K562 (cell line): ENCODE results near the gene RBMS3. TPM values are rescaled to one million over a fixed set of nuclear protein-coding genes. Genes with fewer than 3 reads are reported as not detected.

Experiments used
- ATAC-seq: fragments of 200-7000 bp; cut with Tn5 transposase; 3 replicates; pipeline ENCODE4 v1.9.1; 2020; ENCODE audit warnings: moderate library complexity
- BruUV-seq: library from RNA; stranded (reverse); fragments of 400-500 nt; replicated peaks from 2 replicates; lab custom pipeline; 2021; lab: Mats Ljungman, UMichigan
- CTCF ChIA-PET: fragments of 300-600 bp; formaldehyde crosslinking; extraction: SDS; loops from one replicate; lab custom pipeline; 2021; ENCODE audit warnings: low intra/inter-chr PET ratio; lab: Yijun Ruan, JAX
- POLR2A ChIA-PET: fragments of 300-600, 350-650 bp; sonication (Branson Sonifier 250); formaldehyde crosslinking; extraction: SDS; loops from one replicate; lab custom pipeline; 2021; ENCODE audit warnings: antibody characterized with exemption, inconsistent platforms; lab: Yijun Ruan, JAX
- DNase-seq, 4 experiments: peaks; one replicate each; pipeline versions ENCODE4 v3.0.0 to v3.0.0-alpha.2; 2011 to 2018; ENCODE audit warnings: low spot score in 3 of 4, mixed read lengths in 3 of 4; ENCODE audit errors: extremely low read depth in 1 of 4
- FAIRE-seq: peaks from 2 replicates; lab custom pipeline; 2011; peaks lifted over from hg19 to GRCh38; lab: Jason Lieb, UNC
- H2AFZ ChIP-seq: 2 replicates; pipeline ENCODE4 v1.6.0; 2011; ENCODE audit warnings: low read depth, low read length, control low read depth, inconsistent platforms
- H3K27ac ChIP-seq: fragments of 200-600 bp; 3 replicates; pipeline ENCODE4 v1.8.0; 2011; ENCODE audit warnings: low read depth, mild to moderate bottlenecking, control low read depth, inconsistent platforms, low read length, moderate library complexity, mixed read lengths; ENCODE audit errors: extremely low read depth
- H3K27me3 ChIP-seq, 2 experiments: fragments of 300-600 bp in 1 of 2; 2 replicates in 1 of 2; 3 replicates in 1 of 2; pipeline versions ENCODE4 v1.6.0 to v1.8.0; 2011; ENCODE audit warnings: inconsistent platforms in 2 of 2, low read length in 2 of 2, mild to moderate bottlenecking in 1 of 2, mixed read lengths in 1 of 2, moderate library complexity in 1 of 2; ENCODE audit not compliant: control insufficient read depth in 2 of 2, insufficient read depth in 2 of 2
- H3K36me3 ChIP-seq: fragments of 300-600 bp; 3 replicates; pipeline ENCODE4 v1.8.0; 2011; ENCODE audit warnings: mild to moderate bottlenecking, low read length, inconsistent platforms; ENCODE audit not compliant: control insufficient read depth, insufficient read depth
- H3K4me1 ChIP-seq, 2 experiments: fragments of 200-600 bp in 1 of 2; replicated peaks in 1 of 2; 2 replicates in 1 of 2; 3 replicates in 1 of 2; pipeline versions ENCODE4 v1.5.1 to v1.8.0; 2011; ENCODE audit warnings: inconsistent platforms in 2 of 2, low read length in 2 of 2, mild to moderate bottlenecking in 1 of 2, mixed read lengths in 1 of 2, moderate library complexity in 1 of 2; ENCODE audit not compliant: control insufficient read depth in 2 of 2, insufficient read depth in 2 of 2
- H3K4me2 ChIP-seq: 2 replicates; pipeline ENCODE4 v1.6.1; 2011; ENCODE audit warnings: low read length, control low read depth, inconsistent platforms, mixed read lengths; ENCODE audit not compliant: insufficient read depth
- H3K4me3 ChIP-seq: fragments of 200-600 bp; sonication (generic), shearing (Covaris generic); 2 replicates; pipeline ENCODE4 v1.5.1; 2016; ENCODE audit warnings: control low read depth, inconsistent platforms
- H3K79me2 ChIP-seq: fragments of 200-600 bp; 3 replicates; pipeline ENCODE4 v1.8.0; 2011; ENCODE audit warnings: low read length, inconsistent platforms; ENCODE audit not compliant: control insufficient read depth, insufficient read depth
- H3K9ac ChIP-seq, 2 experiments: 2 replicates each; pipeline versions ENCODE4 v1.6.0 to v1.6.1; 2011; ENCODE audit warnings: low read depth in 2 of 2, low read length in 2 of 2, control low read depth in 1 of 2, inconsistent platforms in 1 of 2, mild to moderate bottlenecking in 1 of 2, mixed read lengths in 1 of 2; ENCODE audit not compliant: insufficient read depth in 1 of 2
- H3K9me1 ChIP-seq: one replicate; pipeline ENCODE4 v1.6.0; 2011; ENCODE audit warnings: inconsistent platforms, mild to moderate bottlenecking, low read length, moderate library complexity; ENCODE audit not compliant: control insufficient read depth, insufficient read depth
- H3K9me3 ChIP-seq: replicated peaks from 2 replicates; pipeline ENCODE4 v1.5.1; 2011; ENCODE audit warnings: low read depth, low read length, inconsistent platforms; ENCODE audit not compliant: control insufficient read depth, insufficient read depth
- H4K20me1 ChIP-seq: replicated peaks from 2 replicates; pipeline ENCODE4 v1.6.1; 2011; ENCODE audit warnings: low read length, inconsistent platforms, mixed read lengths; ENCODE audit not compliant: control insufficient read depth, insufficient read depth
- DEAF1 ChIP-seq: fragments of 450-650 bp; formaldehyde crosslinking; IDR thresholded peaks from 2 replicates; pipeline ENCODE4 v1.4.0; 2020; ENCODE audit warnings: mild to moderate bottlenecking, moderate library complexity
- KAT8 ChIP-seq: fragments of 450-650 bp; IDR thresholded peaks from 2 replicates; pipeline ENCODE4 v1.6.1; 2016; ENCODE audit warnings: low read depth, mild to moderate bottlenecking
- NEUROD1 ChIP-seq: fragments of 150-350 bp; IDR thresholded peaks from 2 replicates; pipeline ENCODE4 v1.6.1; 2014; ENCODE audit warnings: borderline replicate concordance, low read length, low read depth; ENCODE audit not compliant: partially characterized antibody
- NUFIP1 ChIP-seq: fragments of 450-650 bp; IDR thresholded peaks from 2 replicates; pipeline ENCODE4 v1.6.1; 2018; ENCODE audit not compliant: partially characterized antibody
- PCBP2 ChIP-seq: fragments of 200-400 bp; formaldehyde crosslinking; IDR thresholded peaks from 2 replicates; pipeline ENCODE4 v1.6.1; 2018; ENCODE audit warnings: low read length, low read depth, mild to moderate bottlenecking, moderate library complexity; ENCODE audit not compliant: poor library complexity, severe bottlenecking
- RBM17 ChIP-seq: fragments of 200-400 bp; formaldehyde crosslinking; IDR thresholded peaks from 2 replicates; pipeline ENCODE4 v1.6.1; 2017; ENCODE audit warnings: low read depth, mild to moderate bottlenecking, low read length, borderline replicate concordance
- RBM22 ChIP-seq: fragments of 200-400 bp; formaldehyde crosslinking; IDR thresholded peaks from 2 replicates; pipeline ENCODE4 v1.6.1; 2018; ENCODE audit warnings: low read length, low read depth; ENCODE audit not compliant: poor library complexity, severe bottlenecking
- SMAD2 ChIP-seq: fragments of 150-350 bp; IDR thresholded peaks from 2 replicates; pipeline ENCODE4 v1.6.1; 2014; ENCODE audit warnings: low read depth, mild to moderate bottlenecking, low read length
- WGBS: fragments of 100-300 bp; shearing (Covaris generic); methylation state at CpG from one replicate; pipeline ENCODE4 v1.1.6; 2016; ENCODE audit warnings: low coverage, mixed read lengths; ENCODE audit not compliant: insufficient coverage; ENCODE audit errors: missing lambda C conversion rate; 5-methylcytosine and 5-hydroxymethylcytosine counted together
- in situ Hi-C: fragments of 300-500 bp; cut with MboI; formaldehyde crosslinking; loops from 4 replicates; pipeline ENCODE4 v1.15.0; 2018; ENCODE audit warnings: inconsistent platforms, mixed read lengths
- intact Hi-C: fragments of 100-400 bp; cut with micrococcal nuclease; formaldehyde crosslinking; loops from 2 replicates; pipeline ENCODE4 v1.14.2; 2022
- polyA plus RNA-seq, 8 experiments: library from polyadenylated mRNA; depleted of rRNA in 4 of 8; stranded (reverse) in 5 of 8; unstranded in 3 of 8; fragments of >200 nt; fragmentation: Nextera tagmentation in 2 of 8; fragmentation: Illumina TruSeq in 1 of 8; extraction: Ambion mirVana in 2 of 8; extraction: Trizol in 1 of 8; gene quantifications; 2 replicates each; pipeline versions ENCODE4 v1.2.1 to v1.2.3, GENCODE V29; 2011 to 2014; ENCODE audit warnings: inconsistent platforms in 1 of 8, missing spikeins in 1 of 8
- total RNA-seq, 7 experiments: library from RNA; depleted of rRNA in 6 of 7; stranded (reverse); fragments of >200 nt in 6 of 7; fragmentation: Illumina TruSeq in 2 of 7; extraction: Trizol in 2 of 7; gene quantifications; 2 replicates each; pipeline versions ENCODE4 v1.2.1 to v1.2.3, GENCODE V29; 2011 to 2021; ENCODE audit warnings: low replicate concordance in 1 of 7
- TF ChIP-seq, protein P1 (sequence below): sonication (generic); formaldehyde crosslinking; IDR thresholded peaks from 2 replicates; pipeline ENCODE4 v1.8.0; 2022; ENCODE audit warnings: mild to moderate bottlenecking, missing genetic modification reagents
- TF ChIP-seq, protein P2 (sequence below): fragments of 450-650 bp; IDR thresholded peaks from 2 replicates; pipeline ENCODE4 v1.6.1; 2014; ENCODE audit warnings: low read depth, mild to moderate bottlenecking, moderate library complexity, borderline replicate concordance
- TF ChIP-seq, protein P3 (sequence below): fragments of 200-800 bp; sonication (Bioruptor generic); IDR thresholded peaks from 2 replicates; pipeline ENCODE4 v1.6.1; 2017; ENCODE audit warnings: missing genetic modification characterization, missing compliant biosample characterization
- TF ChIP-seq, protein P4 (sequence below): sonication (generic); formaldehyde crosslinking; IDR thresholded peaks from 2 replicates; pipeline ENCODE4 v1.8.1; 2023; ENCODE audit warnings: mild to moderate bottlenecking, missing genetic modification reagents

RBMS3 gene
- total and polyA plus RNA-seq, 9 of the 15 experiments (the other 6 are each of a cell fraction or from before 2014, with no cell fraction given) = 0.20 TPM; not detected in 8

DNA sequence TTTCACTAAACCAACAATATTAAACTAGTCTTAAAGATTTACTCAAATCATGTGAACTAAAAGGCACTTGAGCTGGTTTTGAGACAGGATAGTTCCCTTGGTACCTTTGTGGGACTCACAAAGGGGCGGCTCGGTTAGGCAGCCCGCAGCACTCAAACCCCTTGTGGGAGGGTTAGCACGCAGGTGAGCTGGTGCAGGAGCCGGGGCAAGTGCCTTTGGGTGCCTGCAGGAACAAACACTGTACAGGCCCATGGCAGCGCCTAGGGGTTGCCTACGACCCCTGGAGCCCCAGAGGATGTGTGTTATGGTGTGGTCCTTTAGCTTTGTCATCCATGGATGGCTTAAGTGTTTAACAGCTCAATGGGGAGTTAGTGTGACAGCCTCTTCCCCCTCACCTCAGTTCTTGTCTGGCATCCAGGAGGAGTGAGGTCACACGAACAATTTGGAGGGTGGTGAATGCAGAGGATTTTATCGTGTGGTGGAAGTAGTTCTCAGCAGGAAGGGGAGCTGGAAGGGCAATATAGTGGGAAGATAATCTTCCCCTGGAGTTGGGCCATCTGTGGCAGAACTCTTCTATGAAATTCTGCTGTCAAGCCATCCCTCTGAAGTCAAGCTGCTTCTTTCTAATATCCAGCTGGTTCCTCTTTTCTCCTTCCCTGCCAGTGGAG, 470.9 kb downstream of the RBMS3 start:
- 0% methylated on average over 9 of the region's 9 CpGs for WGBS
- no peak for ATAC-seq
- TF ChIP-seq SMAD2 (no peak), NEUROD1 (no peak), NUFIP1 (no peak), KAT8 (no peak), RBM22 (no peak), DEAF1 (CRISPR knock-in tag) (no peak), PCBP2 (no peak), RBM17 (no peak)
- TF ChIP-seq, protein P1, sequence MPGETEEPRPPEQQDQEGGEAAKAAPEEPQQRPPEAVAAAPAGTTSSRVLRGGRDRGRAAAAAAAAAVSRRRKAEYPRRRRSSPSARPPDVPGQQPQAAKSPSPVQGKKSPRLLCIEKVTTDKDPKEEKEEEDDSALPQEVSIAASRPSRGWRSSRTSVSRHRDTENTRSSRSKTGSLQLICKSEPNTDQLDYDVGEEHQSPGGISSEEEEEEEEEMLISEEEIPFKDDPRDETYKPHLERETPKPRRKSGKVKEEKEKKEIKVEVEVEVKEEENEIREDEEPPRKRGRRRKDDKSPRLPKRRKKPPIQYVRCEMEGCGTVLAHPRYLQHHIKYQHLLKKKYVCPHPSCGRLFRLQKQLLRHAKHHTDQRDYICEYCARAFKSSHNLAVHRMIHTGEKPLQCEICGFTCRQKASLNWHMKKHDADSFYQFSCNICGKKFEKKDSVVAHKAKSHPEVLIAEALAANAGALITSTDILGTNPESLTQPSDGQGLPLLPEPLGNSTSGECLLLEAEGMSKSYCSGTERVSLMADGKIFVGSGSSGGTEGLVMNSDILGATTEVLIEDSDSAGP = no peak
- TF ChIP-seq, protein P2, sequence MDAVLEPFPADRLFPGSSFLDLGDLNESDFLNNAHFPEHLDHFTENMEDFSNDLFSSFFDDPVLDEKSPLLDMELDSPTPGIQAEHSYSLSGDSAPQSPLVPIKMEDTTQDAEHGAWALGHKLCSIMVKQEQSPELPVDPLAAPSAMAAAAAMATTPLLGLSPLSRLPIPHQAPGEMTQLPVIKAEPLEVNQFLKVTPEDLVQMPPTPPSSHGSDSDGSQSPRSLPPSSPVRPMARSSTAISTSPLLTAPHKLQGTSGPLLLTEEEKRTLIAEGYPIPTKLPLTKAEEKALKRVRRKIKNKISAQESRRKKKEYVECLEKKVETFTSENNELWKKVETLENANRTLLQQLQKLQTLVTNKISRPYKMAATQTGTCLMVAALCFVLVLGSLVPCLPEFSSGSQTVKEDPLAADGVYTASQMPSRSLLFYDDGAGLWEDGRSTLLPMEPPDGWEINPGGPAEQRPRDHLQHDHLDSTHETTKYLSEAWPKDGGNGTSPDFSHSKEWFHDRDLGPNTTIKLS = no peak
- TF ChIP-seq, protein P3, sequence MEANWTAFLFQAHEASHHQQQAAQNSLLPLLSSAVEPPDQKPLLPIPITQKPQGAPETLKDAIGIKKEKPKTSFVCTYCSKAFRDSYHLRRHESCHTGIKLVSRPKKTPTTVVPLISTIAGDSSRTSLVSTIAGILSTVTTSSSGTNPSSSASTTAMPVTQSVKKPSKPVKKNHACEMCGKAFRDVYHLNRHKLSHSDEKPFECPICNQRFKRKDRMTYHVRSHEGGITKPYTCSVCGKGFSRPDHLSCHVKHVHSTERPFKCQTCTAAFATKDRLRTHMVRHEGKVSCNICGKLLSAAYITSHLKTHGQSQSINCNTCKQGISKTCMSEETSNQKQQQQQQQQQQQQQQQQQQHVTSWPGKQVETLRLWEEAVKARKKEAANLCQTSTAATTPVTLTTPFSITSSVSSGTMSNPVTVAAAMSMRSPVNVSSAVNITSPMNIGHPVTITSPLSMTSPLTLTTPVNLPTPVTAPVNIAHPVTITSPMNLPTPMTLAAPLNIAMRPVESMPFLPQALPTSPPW = no peak
- TF ChIP-seq, protein P4, sequence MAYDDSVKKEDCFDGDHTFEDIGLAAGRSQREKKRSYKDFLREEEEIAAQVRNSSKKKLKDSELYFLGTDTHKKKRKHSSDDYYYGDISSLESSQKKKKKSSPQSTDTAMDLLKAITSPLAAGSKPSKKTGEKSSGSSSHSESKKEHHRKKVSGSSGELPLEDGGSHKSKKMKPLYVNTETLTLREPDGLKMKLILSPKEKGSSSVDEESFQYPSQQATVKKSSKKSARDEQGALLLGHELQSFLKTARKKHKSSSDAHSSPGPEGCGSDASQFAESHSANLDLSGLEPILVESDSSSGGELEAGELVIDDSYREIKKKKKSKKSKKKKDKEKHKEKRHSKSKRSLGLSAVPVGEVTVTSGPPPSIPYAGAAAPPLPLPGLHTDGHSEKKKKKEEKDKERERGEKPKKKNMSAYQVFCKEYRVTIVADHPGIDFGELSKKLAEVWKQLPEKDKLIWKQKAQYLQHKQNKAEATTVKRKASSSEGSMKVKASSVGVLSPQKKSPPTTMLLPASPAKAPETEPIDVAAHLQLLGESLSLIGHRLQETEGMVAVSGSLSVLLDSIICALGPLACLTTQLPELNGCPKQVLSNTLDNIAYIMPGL (CRISPR knock-in tag) = no peak

More for the DNA sequence above, 470.9 kb downstream of the RBMS3 start:
- no TSS peak for BruUV-seq
- Histone ChIP-seq H3K9ac (no peak overlapping the region), H3K9me3 (no peaks in the 10 kb centered on the region; the same call in 1 of the 2 replicates), H2AFZ (no peak overlapping the region), H3K79me2 (no peaks in the 10 kb centered on the region), H3K27ac (no peak overlapping the region), H3K4me3 (no peak overlapping the region), H3K4me2 (no peak overlapping the region), H4K20me1 (no peaks in the 10 kb centered on the region), H3K4me1 (no peaks in the 10 kb centered on the region), H3K9me1 (no peaks in the 10 kb centered on the region), H3K36me3 (no peaks in the 10 kb centered on the region), H3K27me3 (no peaks in the 10 kb centered on the region)
- no peak for DNase-seq
- intact Hi-C loops = no loop called here
- FAIRE-seq = no peak
- ChIA-PET POLR2A (no interaction called here), CTCF (no interaction called here)
- in situ Hi-C loops = no loop called here
